Neural progenitor cell (in vitro differentiated cells): ENCODE data around the gene UGT1A7.

ENCODE experiments used
- EZH2 ChIP-seq: fragments of 200-600 bp; sonication (generic); IDR thresholded peaks from 2 replicates; pipeline ENCODE4 v1.6.1; 2017; ENCODE audit warnings: antibody characterized with exemption, mild to moderate bottlenecking, moderate library complexity
- EZH2phosphoT487 ChIP-seq: fragments of 200-600 bp; sonication (generic); IDR thresholded peaks from 2 replicates; pipeline ENCODE4 v1.6.1; 2017; ENCODE audit warnings: antibody characterized with exemption
- TF ChIP-seq, protein P1 (sequence below): fragments of 200-600 bp; sonication (generic); IDR thresholded peaks from 2 replicates; pipeline ENCODE4 v1.5.1; 2017; ENCODE audit warnings: antibody characterized with exemption, mild to moderate bottlenecking

DNA sequence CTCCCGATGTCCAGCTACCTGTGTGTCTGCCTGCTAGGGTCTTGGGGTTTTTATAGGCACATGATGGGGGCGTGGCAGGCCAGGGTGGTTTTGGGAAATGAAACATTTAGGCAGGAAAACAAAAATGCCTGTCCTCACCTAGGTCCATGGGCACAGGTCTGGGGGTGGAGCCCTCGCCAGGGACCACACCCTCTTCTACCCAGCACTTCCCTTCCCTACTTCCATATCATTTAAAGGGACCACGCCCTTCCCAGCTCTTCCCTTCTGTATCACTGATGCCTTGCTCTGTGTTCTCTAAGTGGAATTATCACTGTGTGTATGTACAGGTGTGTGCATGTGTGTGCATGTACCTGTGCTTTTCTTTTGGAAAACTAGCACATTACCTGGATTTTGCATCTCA, 84.7 kb downstream of the UGT1A7 start:
- TF ChIP-seq, protein P1, sequence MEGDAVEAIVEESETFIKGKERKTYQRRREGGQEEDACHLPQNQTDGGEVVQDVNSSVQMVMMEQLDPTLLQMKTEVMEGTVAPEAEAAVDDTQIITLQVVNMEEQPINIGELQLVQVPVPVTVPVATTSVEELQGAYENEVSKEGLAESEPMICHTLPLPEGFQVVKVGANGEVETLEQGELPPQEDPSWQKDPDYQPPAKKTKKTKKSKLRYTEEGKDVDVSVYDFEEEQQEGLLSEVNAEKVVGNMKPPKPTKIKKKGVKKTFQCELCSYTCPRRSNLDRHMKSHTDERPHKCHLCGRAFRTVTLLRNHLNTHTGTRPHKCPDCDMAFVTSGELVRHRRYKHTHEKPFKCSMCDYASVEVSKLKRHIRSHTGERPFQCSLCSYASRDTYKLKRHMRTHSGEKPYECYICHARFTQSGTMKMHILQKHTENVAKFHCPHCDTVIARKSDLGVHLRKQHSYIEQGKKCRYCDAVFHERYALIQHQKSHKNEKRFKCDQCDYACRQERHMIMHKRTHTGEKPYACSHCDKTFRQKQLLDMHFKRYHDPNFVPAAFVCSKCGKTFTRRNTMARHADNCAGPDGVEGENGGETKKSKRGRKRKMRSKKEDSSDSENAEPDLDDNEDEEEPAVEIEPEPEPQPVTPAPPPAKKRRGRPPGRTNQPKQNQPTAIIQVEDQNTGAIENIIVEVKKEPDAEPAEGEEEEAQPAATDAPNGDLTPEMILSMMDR = no peak
- TF ChIP-seq EZH2phosphoT487 (no peak), EZH2 (no peak)
